ENCODE measurements around the gene CDK18. TPM values are rescaled to one million over a fixed set of nuclear protein-coding genes. Genes with fewer than 3 reads are reported as not detected.

The CDK18 gene
- total and polyA plus RNA-seq, 4 donors: 2.4 to 3.7 (median 3.1) TPM

GRCh38 chr1:205535096-205535495, 30.6 kb downstream of the CDK18 start:
- Histone ChIP-seq H3K9me3 (ENCODE audit: control insufficient read depth in 4 of 4, low read length in 3 of 4) (no peaks in the 10 kb centered on the region), H3K4me1 (ENCODE audit: control insufficient read depth in 4 of 4, insufficient read depth in 4 of 4, low read length in 3 of 4) (no peaks in the 10 kb centered on the region), H3K27me3 (ENCODE audit: control insufficient read depth in 4 of 4, insufficient read depth in 4 of 4, low read length in 3 of 4) (no peaks in the 10 kb centered on the region), H3K9ac (ENCODE audit: low read depth in 1 of 2, low read length in 2 of 2) (no peak overlapping the region), H3K4me3 (ENCODE audit: low read depth in 1 of 3, low read length in 3 of 3) (no peak overlapping the region), H3K36me3 (ENCODE audit: control insufficient read depth in 4 of 4, insufficient read depth in 3 of 4, low read depth in 1 of 4, low read length in 3 of 4) (peaks cover 0 to 8% (median 3%) of the 10 kb centered on the region in 4 donors), H3K27ac (ENCODE audit: low read depth in 1 of 2, low read length in 2 of 2) (no peak overlapping the region)
- DNase-seq (ENCODE audit: low spot score): no peak
- 80% methylated on average over 5 of the region's 5 CpGs for WGBS
- TF ChIP-seq FOXA1 (IDR thresholded peaks at IDR 0.05): no peak
- TF ChIP-seq TAF1 (conservative IDR thresholded peaks at IDR 0.05): no peak
- no peak for TF ChIP-seq REST (IDR thresholded peaks at IDR 0.05)
- TF ChIP-seq RAD21 (IDR thresholded peaks at IDR 0.05): no peak
- TF ChIP-seq SP1 (IDR thresholded peaks at IDR 0.05): no peak
- TF ChIP-seq RXRA (IDR thresholded peaks at IDR 0.05): no peak
- no peak for TF ChIP-seq NR2F2 (IDR thresholded peaks at IDR 0.05)
- no peak for TF ChIP-seq JUND (IDR thresholded peaks at IDR 0.05)
- TF ChIP-seq ZBTB33 (IDR thresholded peaks at IDR 0.05): no peak

GRCh38 chr1:205535866-205536758, 31.6 kb downstream of the CDK18 start:
- H3K36me3 ChIP-seq (ENCODE audit: control insufficient read depth in 4 of 4, insufficient read depth in 3 of 4, low read depth in 1 of 4, low read length in 3 of 4): peaks cover 0 to 4% (median 1%) of the 10 kb centered on the region in 4 donors
- no peak for TF ChIP-seq ZBTB33 (IDR thresholded peaks at IDR 0.05)
- no peak for TF ChIP-seq SP1 (IDR thresholded peaks at IDR 0.05)
- TF ChIP-seq FOXA1 (IDR thresholded peaks at IDR 0.05): no peak
- TF ChIP-seq REST (IDR thresholded peaks at IDR 0.05): no peak
- no peak for TF ChIP-seq YY1 (IDR thresholded peaks at IDR 0.05)
- TF ChIP-seq MAX (IDR thresholded peaks at IDR 0.05): no peak
- TF ChIP-seq TAF1 (conservative IDR thresholded peaks at IDR 0.05): no peak
- TF ChIP-seq CTCF (IDR thresholded peaks at IDR 0.05; ENCODE audit: low read depth, low read length, missing input control): no peak
- TF ChIP-seq HNF4G (IDR thresholded peaks at IDR 0.05): no peak
- TF ChIP-seq HNF4A (conservative IDR thresholded peaks at IDR 0.05): no peak
- TF ChIP-seq EGR1 (IDR thresholded peaks at IDR 0.05; ENCODE audit: low read depth in 2 of 2): no peak
- no peak for TF ChIP-seq NR2F2 (IDR thresholded peaks at IDR 0.05)
- TF ChIP-seq RXRA (IDR thresholded peaks at IDR 0.05): no peak
- TF ChIP-seq RAD21 (IDR thresholded peaks at IDR 0.05): no peak
- TF ChIP-seq JUND (IDR thresholded peaks at IDR 0.05): no peak
- no peak for TF ChIP-seq ATF3 (IDR thresholded peaks at IDR 0.05)

More at GRCh38 chr1:205535866-205536758, 31.6 kb downstream of the CDK18 start:
- DNase-seq (ENCODE audit: low spot score): no peak
- Histone ChIP-seq H3K27ac (ENCODE audit: low read depth in 1 of 2, low read length in 2 of 2) (no peak overlapping the region), H3K4me3 (ENCODE audit: low read depth in 1 of 3, low read length in 3 of 3) (no peak overlapping the region), H3K9me3 (ENCODE audit: control insufficient read depth in 4 of 4, low read length in 3 of 4) (no peaks in the 10 kb centered on the region), H3K27me3 (ENCODE audit: control insufficient read depth in 4 of 4, insufficient read depth in 4 of 4, low read length in 3 of 4) (peaks cover 0 to under 1% (median 0%) of the 10 kb centered on the region in 4 donors), H3K9ac (ENCODE audit: low read depth in 1 of 2, low read length in 2 of 2) (no peak overlapping the region), H3K4me1 (ENCODE audit: control insufficient read depth in 4 of 4, insufficient read depth in 4 of 4, low read length in 3 of 4) (no peaks in the 10 kb centered on the region)
- 80% methylated on average over 11 of the region's 11 CpGs for WGBS
